ENCODE results near the gene C11orf52.

The C11orf52 gene

GRCh38 chr11:111937461-111937769 is 18.7 kb downstream of the C11orf52 start:
- DNase-seq (ENCODE audit: low read depth), result no peak
- H3K4me3 ChIP-seq (ENCODE audit: low read depth, low read length), result peak overlapping the region; percentile 58
- TF ChIP-seq CTCF (IDR thresholded peaks at IDR 0.05; ENCODE audit: control insufficient read depth, extremely low read depth, insufficient read depth), result no peak

DNA sequence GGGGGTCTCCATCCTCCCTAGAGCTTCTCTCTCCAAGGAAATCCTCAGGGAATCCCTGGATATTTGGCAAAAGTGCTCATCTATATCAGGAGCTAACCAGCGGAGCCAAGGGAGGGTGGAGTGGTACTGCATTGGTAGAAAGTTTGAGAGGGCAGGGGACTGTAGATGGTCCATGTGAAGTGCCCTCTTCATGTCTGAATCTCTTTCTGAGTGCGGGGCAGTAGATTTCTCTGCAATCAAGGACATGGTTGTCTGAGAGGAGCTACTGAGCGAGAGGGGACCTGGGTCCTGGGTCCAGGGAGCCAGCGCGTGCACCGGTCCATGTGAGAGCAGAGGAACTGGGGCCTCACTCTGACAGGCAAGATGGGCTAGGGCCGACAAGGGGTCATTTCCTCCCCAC is 19.1 kb downstream of the C11orf52 start:
- no peak for TF ChIP-seq CTCF (IDR thresholded peaks at IDR 0.05; ENCODE audit: control insufficient read depth, extremely low read depth, insufficient read depth)
- H3K4me3 ChIP-seq (ENCODE audit: low read depth, low read length), result no peak overlapping the region; the same call in 1 of the 2 replicates
- DNase-seq (ENCODE audit: low read depth), result no peak

DNA sequence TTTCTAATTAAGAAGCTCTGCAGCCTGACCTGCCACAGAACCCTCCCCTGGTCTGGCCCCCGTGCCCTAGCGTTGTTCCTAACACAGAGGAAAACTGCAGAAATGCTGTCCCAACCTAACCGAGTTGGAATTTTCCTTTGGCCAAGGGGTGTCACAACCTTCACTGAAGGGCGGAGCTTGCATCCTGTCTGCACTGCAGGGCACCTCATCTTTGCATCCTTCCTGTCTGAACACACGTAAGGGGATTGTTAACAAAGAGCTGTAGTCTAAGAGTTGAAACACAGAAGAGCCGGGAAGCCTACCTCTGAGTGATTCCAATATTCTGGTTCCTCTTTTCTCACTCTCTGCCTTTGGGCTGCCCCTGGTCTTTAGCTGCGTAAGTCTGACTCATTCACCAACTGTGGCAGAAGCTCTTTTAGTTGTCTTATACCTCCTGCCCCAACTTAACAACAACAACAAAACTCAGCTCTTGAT is 20.0 kb downstream of the C11orf52 start:
- no peak overlapping the region for H3K4me3 ChIP-seq (ENCODE audit: low read depth, low read length)
- TF ChIP-seq CTCF (IDR thresholded peaks at IDR 0.05; ENCODE audit: control insufficient read depth, extremely low read depth, insufficient read depth), result no peak
- no peak for DNase-seq (ENCODE audit: low read depth)

- no peak for TF ChIP-seq CTCF (IDR thresholded peaks at IDR 0.05; ENCODE audit: control insufficient read depth, extremely low read depth, insufficient read depth)
- DNase-seq (ENCODE audit: low read depth), result no peak
Measured at GRCh38 chr11:111939836-111940604, 21.3 kb downstream of the C11orf52 start.

GRCh38 chr11:111941963-111942362 is 23.2 kb downstream of the C11orf52 start:
- DNase-seq (ENCODE audit: low read depth), result no peak
- no peak for TF ChIP-seq CTCF (IDR thresholded peaks at IDR 0.05; ENCODE audit: control insufficient read depth, extremely low read depth, insufficient read depth)
- no peak overlapping the region for H3K4me3 ChIP-seq (ENCODE audit: low read depth, low read length)

More at GRCh38 chr11:111939836-111940604, 21.3 kb downstream of the C11orf52 start:
- H3K4me3 ChIP-seq (ENCODE audit: low read depth, low read length), result no peak overlapping the region

GRCh38 chr11:111942829-111943228 is 24.1 kb downstream of the C11orf52 start:
- TF ChIP-seq CTCF (IDR thresholded peaks at IDR 0.05; ENCODE audit: control insufficient read depth, extremely low read depth, insufficient read depth), result no peak
- no peak for DNase-seq (ENCODE audit: low read depth)

DNA sequence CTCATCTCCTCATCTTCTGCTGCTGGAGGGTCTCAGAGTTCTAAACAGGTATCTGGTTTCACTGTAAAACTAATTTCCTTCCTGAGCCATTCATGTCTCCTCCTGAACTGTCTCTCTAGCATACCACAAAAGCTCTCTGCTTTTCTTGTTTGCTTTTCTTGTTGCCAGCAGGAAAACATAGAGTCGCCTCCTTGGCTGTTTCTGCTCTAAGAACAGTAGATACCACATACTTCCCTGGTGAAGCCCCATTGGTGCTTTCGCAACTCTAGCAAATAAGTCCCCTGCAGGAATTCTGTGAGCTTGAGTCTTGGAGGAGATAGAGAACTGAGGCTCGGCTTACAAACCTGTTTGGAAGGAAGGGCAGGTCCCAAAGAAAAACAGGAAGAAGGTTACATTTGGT is 25.4 kb downstream of the C11orf52 start:
- DNase-seq (ENCODE audit: low read depth), result peak; percentile 53
- no peak for TF ChIP-seq CTCF (IDR thresholded peaks at IDR 0.05; ENCODE audit: control insufficient read depth, extremely low read depth, insufficient read depth)
- no peak overlapping the region for H3K4me3 ChIP-seq (ENCODE audit: low read depth, low read length)

More at GRCh38 chr11:111942829-111943228, 24.1 kb downstream of the C11orf52 start:
- no peak overlapping the region for H3K4me3 ChIP-seq (ENCODE audit: low read depth, low read length)
